Breast epithelium (tissue), 4 donors: ENCODE data around the gene MREG. TPM values are rescaled to one million over a fixed set of nuclear protein-coding genes. Genes with fewer than 3 reads are reported as not detected.

Experiments
- DNase-seq, 2 donors: peaks; one replicate each; pipeline ENCODE4 v3.0.0-alpha.2; 2019; ENCODE audit warnings: low spot score in 2 of 2
- H3K27ac ChIP-seq, 2 donors: fragments of 200-600 bp; sonication (generic) in 1 of 2; one replicate each; pipeline ENCODE4 v1.5.1; 2016 to 2019; ENCODE audit warnings: mild to moderate bottlenecking in 1 of 2
- H3K27me3 ChIP-seq, 2 donors: fragments of 200-600 bp; sonication (generic) in 1 of 2; one replicate each; pipeline versions ENCODE4 v1.5.1 to v1.6.0; 2017 to 2019; ENCODE audit warnings: control low read depth in 1 of 2, mild to moderate bottlenecking in 1 of 2
- H3K36me3 ChIP-seq: fragments of 200-600 bp; one replicate; pipeline ENCODE4 v1.5.1; 2019
- H3K4me1 ChIP-seq, 2 donors: fragments of 200-600 bp; sonication (generic); one replicate each; pipeline ENCODE4 v1.5.1; 2016 to 2019; ENCODE audit warnings: control low read depth in 1 of 2
- H3K4me3 ChIP-seq, 3 donors: fragments of 200-600 bp; sonication (generic); 1 replicate in 2 of 3; 2 replicates in 1 of 3; pipeline ENCODE4 v1.5.1; 2016 to 2019; ENCODE audit warnings: mild to moderate bottlenecking in 3 of 3, moderate library complexity in 2 of 3
- H3K9me3 ChIP-seq, 2 donors: fragments of 200-600 bp; sonication (generic) in 1 of 2; one replicate each; pipeline ENCODE4 v1.5.1; 2016 to 2019; ENCODE audit warnings: control low read depth in 1 of 2
- POLR2A ChIP-seq: fragments of 450-650 bp; IDR thresholded peaks from one replicate; pipeline ENCODE4 v1.6.1; 2016; ENCODE audit warnings: antibody characterized with exemption, mild to moderate bottlenecking, moderate library complexity
- POLR2AphosphoS5 ChIP-seq, 3 donors: sonication (generic); formaldehyde crosslinking; IDR thresholded peaks; one replicate each; pipeline ENCODE4 v1.6.1; 2017; ENCODE audit warnings: antibody characterized with exemption in 3 of 3
- intact Hi-C: fragments of 100-400 bp; cut with DNase I; formaldehyde crosslinking; loops from one replicate; pipeline ENCODE4 v1.15.1; 2023; ENCODE audit warnings: low total_unique reads
- total RNA-seq, 3 donors: library from RNA; depleted of rRNA; stranded (reverse); fragments of >200 nt; gene quantifications; one replicate each; pipeline ENCODE4 v1.1.0, GENCODE V29; 2016
- TF ChIP-seq, protein P1 (sequence below), 3 donors: fragments of 450-650 bp; IDR thresholded peaks; one replicate each; pipeline ENCODE4 v1.5.1; 2016 to 2017; ENCODE audit warnings: antibody characterized with exemption in 3 of 3, mild to moderate bottlenecking in 3 of 3, moderate library complexity in 3 of 3

The MREG gene
- total RNA-seq, 3 donors from 2014 or later = 3.8 to 30.1 (median 16.1) TPM

DNA sequence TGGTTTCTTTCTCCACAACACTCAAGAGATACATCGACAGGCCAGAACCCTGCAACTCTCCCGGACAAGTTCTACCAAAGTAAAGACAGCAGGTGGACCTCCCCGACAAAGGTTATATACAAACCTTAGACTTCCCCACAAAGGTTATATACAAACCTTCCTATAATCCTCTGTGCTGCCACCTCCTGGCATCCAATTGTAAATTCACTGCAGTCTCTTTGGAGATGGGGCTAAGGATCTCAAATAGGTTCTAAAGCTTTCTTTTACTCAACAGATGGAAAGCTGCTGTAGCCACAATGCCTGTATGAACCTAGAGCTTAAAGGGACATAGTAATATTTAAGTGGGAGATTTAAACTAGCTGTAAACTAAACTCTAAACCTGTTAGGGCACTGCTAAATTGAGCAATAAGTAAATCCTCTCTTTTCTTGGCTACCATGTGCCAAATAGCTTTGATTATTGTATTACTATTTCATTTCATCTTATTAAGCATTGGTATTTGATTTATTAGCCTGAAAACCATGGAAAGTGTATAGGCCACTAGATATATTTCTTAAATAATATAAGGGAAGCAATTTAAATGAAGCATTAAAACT, 9.8 kb upstream of the MREG start:
- TF ChIP-seq POLR2A (no peak), POLR2AphosphoS5 (IDR thresholded peaks at IDR 0.05) (no peak)
- TF ChIP-seq, protein P1, sequence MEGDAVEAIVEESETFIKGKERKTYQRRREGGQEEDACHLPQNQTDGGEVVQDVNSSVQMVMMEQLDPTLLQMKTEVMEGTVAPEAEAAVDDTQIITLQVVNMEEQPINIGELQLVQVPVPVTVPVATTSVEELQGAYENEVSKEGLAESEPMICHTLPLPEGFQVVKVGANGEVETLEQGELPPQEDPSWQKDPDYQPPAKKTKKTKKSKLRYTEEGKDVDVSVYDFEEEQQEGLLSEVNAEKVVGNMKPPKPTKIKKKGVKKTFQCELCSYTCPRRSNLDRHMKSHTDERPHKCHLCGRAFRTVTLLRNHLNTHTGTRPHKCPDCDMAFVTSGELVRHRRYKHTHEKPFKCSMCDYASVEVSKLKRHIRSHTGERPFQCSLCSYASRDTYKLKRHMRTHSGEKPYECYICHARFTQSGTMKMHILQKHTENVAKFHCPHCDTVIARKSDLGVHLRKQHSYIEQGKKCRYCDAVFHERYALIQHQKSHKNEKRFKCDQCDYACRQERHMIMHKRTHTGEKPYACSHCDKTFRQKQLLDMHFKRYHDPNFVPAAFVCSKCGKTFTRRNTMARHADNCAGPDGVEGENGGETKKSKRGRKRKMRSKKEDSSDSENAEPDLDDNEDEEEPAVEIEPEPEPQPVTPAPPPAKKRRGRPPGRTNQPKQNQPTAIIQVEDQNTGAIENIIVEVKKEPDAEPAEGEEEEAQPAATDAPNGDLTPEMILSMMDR (IDR thresholded peaks at IDR 0.05) = peak; percentile 13 to 72 (median 50)
- Histone ChIP-seq H3K9me3 (no peaks in the 10 kb centered on the region), H3K4me1 (no peaks in the 10 kb centered on the region), H3K27ac (no peak overlapping the region), H3K27me3 (no peaks in the 10 kb centered on the region), H3K4me3 (no peak overlapping the region), H3K36me3 (no peaks in the 10 kb centered on the region)
- DNase-seq = no peak
- intact Hi-C loops = no loop called here

DNA sequence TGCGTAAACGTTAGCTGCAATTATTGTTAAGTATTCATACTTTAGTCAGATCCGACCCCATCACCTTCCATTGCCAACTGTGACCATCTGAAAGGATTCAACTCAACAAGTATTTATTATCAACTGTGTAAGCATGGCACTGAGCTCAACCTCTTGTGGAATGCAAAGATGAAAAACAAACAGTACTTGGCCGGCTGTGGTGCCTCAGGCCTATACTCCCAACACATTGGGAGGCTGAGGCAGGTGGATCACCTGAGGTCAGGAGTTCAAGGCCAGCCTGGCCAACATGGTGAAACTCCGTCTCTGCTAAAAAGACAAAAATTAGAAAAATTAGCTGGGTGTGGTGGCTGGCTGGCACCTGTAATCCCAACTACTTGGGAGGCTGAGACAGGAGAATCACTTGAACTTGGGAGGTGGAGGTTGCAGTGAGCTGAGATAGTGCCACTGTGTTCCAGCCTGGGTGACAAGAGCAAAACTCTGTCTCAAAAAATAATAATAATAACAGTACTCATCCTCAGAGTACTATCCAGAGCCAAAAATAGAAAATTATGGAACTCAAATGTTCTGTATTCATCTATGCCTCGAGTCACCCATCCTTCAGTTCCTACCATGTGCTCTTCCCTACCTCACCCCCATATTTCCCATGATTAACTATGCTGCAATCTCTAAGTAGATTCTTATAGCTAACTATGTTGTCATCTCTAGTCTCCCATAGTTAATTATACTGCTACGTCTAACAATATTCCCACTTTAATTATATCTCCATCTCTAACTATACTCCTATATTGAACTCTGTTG, 8.6 kb upstream of the MREG start:
- Histone ChIP-seq H3K9me3 (no peaks in the 10 kb centered on the region), H3K4me1 (no peaks in the 10 kb centered on the region), H3K27ac (no peak overlapping the region), H3K4me3 (no peak overlapping the region), H3K27me3 (no peaks in the 10 kb centered on the region), H3K36me3 (no peaks in the 10 kb centered on the region)
- no peak for DNase-seq
- TF ChIP-seq POLR2AphosphoS5 (IDR thresholded peaks at IDR 0.05) (no peak), POLR2A (no peak)
- TF ChIP-seq, protein P1 (IDR thresholded peaks at IDR 0.05) = no peak
- intact Hi-C loops = no loop called here

DNA sequence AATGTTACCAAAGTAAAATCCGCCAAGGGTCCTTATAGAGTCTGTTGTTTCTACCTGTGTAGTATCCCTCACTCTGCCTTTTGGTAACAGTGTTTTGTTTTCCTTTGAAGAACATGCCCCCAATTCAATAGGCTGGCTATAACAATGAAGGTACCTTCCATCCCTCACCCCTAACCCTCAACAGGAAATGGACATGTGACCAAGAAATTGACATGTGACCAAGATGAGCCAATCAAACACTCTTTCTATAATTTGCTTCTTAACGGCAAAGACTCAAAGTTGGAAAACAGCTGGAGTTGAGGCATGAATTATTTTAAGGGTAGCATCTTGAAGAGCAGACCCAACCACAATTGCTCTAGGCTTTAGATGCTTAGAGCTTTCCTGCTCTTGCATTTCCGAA, 5.4 kb upstream of the MREG start:
- no peak for DNase-seq
- H3K27ac ChIP-seq = no peak overlapping the region

DNA sequence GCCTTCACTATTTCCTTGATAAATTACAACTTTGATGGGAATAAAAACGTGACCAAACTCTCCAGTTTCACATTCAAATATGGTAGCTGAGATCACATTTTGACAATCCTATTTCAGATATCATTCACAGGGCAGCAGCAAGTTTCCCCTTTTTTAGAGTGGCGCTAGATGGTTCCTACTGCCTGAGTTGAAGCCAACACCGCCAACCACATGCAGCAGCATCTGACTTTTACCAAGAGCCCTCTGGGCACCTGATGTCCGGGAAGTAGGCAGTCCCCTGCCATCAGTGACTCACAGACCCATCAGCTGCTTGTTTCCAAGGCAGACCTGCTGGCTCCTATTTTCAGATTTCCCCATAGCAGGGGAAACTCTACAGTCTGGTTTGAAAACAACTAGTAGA, 4.0 kb upstream of the MREG start:
- DNase-seq = peak in 1 of 2 donors; percentile 56
- H3K27ac ChIP-seq = no peak overlapping the region
- no peaks in the 10 kb centered on the region for H3K27me3 ChIP-seq
- no peaks in the 10 kb centered on the region for H3K36me3 ChIP-seq
- no peak overlapping the region for H3K4me3 ChIP-seq
- H3K9me3 ChIP-seq = no peaks in the 10 kb centered on the region
- TF ChIP-seq, protein P1 (IDR thresholded peaks at IDR 0.05) = no peak
- TF ChIP-seq POLR2A = no peak
- no peak for TF ChIP-seq POLR2AphosphoS5 (IDR thresholded peaks at IDR 0.05)
- intact Hi-C loops = no loop called here
- no peaks in the 10 kb centered on the region for H3K4me1 ChIP-seq

More for the DNA sequence above, 5.4 kb upstream of the MREG start:
- Histone ChIP-seq H3K4me3 (no peak overlapping the region), H3K9me3 (no peaks in the 10 kb centered on the region), H3K36me3 (no peaks in the 10 kb centered on the region), H3K27me3 (no peaks in the 10 kb centered on the region), H3K4me1 (no peaks in the 10 kb centered on the region)
- TF ChIP-seq POLR2AphosphoS5 (IDR thresholded peaks at IDR 0.05) (no peak), POLR2A (no peak)
- TF ChIP-seq, protein P1 (IDR thresholded peaks at IDR 0.05) = no peak
- intact Hi-C loops = no loop called here

DNA sequence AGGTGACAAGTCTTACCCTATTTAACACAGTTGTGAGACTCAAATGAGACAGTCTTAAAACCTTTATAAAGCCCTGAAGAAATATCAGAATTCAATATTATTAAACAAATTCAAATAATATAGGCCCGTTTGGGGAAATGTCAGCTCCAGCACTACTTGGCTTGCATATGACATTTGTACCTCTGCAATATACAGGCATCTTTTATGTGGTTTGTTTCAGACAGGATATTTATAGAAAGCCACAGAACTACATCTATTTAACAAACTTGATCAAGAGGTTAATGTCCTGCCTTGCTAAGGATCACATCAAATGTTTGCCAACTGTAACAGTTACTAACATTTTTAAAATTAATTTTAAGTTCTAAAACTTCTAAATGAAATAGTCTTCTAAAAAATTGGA, 3.2 kb upstream of the MREG start:
- no peak for DNase-seq
- Histone ChIP-seq H3K27me3 (no peaks in the 10 kb centered on the region), H3K4me1 (no peaks in the 10 kb centered on the region), H3K4me3 (no peak overlapping the region), H3K27ac (no peak overlapping the region), H3K9me3 (no peaks in the 10 kb centered on the region), H3K36me3 (no peaks in the 10 kb centered on the region)
- TF ChIP-seq POLR2A (no peak), POLR2AphosphoS5 (IDR thresholded peaks at IDR 0.05) (no peak)
- TF ChIP-seq, protein P1 (IDR thresholded peaks at IDR 0.05) = no peak
- intact Hi-C loops = no loop called here
